GM18873 (cell line): ENCODE results near the gene P2RX6.
"Not testable (repeated sequence)": the region's sequence is repeated elsewhere in the genome, so short reads cannot be mapped to it uniquely, and the experiment has no call there.

Source experiments
- ATAC-seq: cut with Tn5 transposase; IDR thresholded peaks from one replicate; pipeline ENCODE4 v1.9.1; 2021; ENCODE audit warnings: mild to moderate bottlenecking, moderate library complexity, moderate number of reproducible peaks; ENCODE audit not compliant: unreplicated experiment, low FRiP score

Gene P2RX6

DNA sequence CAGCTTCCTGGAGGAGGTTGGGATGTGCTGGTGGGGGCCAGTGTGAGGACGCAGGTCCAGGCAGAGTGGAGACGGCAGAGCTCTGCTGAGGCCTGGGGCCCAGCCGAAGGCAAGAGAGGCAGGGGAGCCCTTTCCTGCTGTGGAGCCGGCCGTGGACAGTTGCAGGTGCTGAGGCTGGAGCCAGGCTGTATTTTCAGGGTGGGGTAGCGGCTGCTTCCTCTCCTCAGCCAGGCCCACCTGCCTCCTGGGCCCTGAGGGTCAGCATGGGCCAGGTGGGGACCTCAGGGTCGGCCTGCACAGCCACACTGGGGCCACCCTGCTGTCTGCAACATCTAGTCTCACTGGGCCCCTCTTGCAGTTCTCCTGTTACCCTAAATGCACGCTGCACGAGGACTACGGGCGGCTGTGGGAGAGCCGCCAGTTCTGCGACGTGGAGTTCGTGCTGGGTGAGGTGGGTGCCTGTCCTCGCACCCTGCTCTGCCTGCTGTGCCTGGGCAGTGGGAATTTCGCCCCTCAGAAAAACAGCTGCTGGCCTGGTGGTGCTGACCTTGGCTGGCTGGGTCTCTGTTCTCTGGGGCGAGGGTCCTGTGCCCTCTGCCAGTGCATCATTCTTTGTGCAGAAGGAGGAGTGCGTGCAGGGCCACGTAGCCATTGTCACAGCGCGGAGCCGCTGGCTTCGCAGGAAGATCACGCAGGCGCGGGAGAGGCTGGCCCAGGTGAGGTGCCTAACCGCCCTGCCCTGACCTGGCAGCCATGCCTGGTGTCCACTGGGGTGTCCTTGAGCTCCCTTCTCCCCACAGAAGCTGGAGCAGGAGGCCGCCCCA lies 21.4 kb upstream of the P2RX6 start:
- ATAC-seq: no peak

DNA sequence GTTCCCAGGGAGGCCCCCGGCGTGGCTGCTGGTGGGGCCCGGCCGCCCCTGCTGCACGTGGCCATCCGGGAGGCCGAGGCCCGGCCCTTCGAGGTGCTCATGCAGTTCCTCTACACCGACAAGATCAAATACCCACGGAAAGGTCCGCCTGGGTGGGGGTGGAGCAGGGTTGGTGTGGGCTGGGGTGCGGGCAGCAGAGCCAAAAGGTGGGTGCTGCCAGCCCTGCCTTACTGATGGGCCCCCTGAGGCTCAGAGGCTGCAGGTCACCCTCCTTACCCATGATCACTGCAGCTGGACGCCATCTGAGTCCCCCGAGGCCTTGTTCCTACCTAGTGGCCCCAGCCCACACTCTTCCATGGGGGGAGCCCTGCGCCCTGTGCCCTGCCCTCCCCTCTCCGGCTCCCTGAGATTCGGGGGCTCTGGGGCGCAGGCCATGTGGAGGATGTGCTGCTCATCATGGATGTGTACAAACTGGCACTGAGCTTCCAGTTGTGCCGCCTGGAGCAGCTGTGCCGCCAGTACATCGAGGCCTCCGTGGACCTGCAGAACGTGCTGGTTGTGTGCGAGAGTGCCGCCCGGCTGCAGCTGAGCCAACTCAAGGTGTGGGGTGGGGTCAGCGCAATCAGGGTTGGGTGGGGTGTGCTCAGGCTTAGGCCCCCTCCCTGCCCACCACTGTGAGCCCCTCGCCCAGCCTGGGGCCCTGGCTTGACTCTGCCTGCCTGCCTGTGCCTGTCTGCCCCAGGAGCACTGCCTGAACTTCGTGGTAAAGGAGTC lies 20.6 kb upstream of the P2RX6 start:
- no peak for ATAC-seq

DNA sequence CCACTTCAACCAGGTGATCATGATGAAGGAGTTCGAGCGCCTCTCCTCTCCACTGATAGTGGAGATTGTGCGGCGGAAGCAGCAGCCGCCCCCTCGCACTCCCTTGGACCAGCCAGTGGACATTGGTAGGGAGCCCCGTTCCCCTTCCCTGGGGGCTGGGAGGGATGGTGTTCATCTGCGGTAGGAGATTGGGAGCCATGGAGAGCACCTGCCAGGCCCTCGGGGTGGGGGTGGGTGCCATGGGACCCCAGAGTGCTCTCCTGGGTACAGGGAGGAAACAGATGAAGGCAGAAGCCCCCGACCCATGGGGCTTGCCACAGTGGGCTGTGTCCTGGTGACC lies 20.1 kb upstream of the P2RX6 start:
- ATAC-seq: no peak

GRCh38 chr22:20995329-20996030 lies 19.5 kb upstream of the P2RX6 start:
- ATAC-seq: no peak

DNA sequence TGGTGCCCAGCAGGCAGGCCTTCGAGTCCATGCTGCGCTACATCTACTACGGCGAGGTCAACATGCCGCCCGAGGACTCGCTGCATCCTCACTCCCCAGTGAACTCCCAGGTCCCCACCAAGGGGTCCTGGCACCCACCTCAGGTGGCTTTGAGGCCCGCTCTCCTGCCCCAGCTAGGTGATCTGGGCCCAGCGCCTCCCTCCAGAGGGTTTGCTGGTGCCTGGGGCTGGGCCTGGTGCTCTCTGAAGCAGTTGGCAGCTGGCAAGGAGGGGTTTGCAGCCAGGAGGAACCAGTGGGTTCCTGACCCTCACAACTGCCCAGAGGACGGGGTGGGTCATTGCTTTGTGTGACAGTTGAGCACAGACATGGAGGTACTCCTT lies 18.9 kb upstream of the P2RX6 start:
- ATAC-seq: no peak

GRCh38 chr22:20996598-20997535 lies 18.1 kb upstream of the P2RX6 start:
- ATAC-seq: no peak

GRCh38 chr22:20997536-20998257 lies 17.3 kb upstream of the P2RX6 start:
- no peak for ATAC-seq

- no peak for ATAC-seq
Measured at GRCh38 chr22:20998411-20999336, 16.3 kb upstream of the P2RX6 start.

GRCh38 chr22:20999350-21000206 lies 15.4 kb upstream of the P2RX6 start:
- no peak for ATAC-seq

- no peak for ATAC-seq
Measured at GRCh38 chr22:21000207-21000986, 14.6 kb upstream of the P2RX6 start.

DNA sequence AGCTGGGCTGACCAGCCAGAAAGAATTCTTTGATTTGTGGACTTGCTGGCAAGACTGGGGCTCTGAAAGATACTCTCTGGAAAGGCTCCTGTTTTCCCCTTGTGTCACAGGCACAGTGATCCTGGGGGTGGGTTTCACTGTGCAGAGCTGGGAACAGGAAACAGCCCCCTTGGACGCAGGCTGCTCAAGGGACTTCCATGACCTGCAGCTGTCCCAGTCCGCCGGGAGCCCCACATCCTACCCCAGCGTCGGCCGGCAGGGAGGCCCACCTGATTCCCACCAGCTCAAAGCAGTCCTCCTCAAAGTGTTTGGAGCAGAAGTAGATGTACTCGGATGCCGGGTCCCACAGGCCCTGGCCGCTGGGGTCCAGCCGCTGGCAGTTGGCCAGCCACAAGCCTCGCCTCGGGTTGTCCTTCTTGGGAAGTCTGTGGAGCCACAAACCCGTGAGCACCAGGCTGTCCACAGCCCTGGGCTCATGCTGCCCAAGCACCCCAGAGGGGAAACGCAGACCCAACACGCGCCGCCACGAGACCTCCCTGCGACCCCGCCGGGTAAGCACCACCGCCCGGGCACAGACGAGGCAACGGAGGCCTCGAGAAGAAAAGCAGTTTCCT lies 13.9 kb upstream of the P2RX6 start:
- ATAC-seq: no peak

DNA sequence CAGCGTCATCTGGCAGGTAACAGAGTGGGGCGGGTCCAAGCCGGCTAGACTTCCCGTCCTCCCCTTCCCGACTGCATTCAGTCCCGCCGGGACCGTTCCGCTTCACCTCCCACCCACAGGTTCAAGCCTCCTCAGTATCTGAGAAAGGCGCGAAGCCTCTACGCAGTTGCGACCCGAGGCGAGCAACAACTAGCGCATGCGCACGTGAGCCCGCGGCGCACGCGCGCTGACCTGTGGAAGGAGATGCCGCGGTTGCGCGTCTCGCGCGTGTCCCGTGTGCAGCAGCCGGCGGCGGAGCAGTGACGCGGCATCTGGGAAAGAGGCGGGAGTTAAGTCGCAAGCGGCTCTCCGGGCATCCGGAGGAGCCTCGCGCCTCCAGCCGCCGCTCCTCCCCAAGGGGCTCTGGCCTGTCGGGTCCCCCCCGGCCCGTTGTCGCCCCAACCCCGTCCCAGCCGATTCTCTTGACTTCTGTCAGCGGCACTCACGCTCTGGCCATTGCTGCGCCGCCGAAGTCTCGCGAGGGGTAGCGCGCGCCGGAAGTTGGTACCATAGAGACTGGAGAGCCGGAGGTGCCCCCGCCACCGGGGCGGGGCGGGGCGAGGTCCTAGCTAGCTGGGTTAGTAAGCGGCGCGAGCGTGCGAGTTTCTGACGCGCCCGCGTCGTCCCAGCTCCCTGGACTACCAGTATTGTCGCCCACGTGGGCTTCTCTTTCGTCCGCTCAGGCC lies 13.2 kb upstream of the P2RX6 start, which contains the start of gene THAP7:
Gene THAP7, minus strand, starts transcription at position 518 of the 725 bp plus-strand sequence. Its CDS starts 207 bp downstream, at position 311.
- peak; percentile 65 for ATAC-seq

DNA sequence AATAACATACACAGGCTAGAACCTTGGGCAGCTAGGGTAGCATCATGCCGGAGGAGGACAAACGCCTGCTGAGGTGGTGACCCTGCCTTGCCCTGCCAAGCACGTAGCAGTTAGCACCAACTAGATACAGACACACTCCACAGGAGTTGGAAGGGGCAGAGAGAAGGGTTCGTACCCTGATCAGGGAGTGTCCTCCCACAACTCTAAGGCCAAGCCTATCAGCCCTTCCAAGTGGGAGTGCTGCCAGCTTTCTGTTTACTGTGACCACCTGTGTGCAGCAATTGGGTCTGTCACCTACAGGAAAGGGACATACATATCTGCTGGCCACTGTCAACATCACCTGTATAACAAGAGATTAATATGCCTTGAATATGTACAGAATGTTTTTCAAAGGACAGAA lies 11.2 kb upstream of the P2RX6 start:
- no peak for ATAC-seq

GRCh38 chr22:21009208-21009607 lies 5.8 kb upstream of the P2RX6 start:
- ATAC-seq: not testable (repeated sequence)

- no peak for ATAC-seq
Measured at GRCh38 chr22:21009638-21010425, 5.1 kb upstream of the P2RX6 start.
